GM18907 (cell line): ENCODE results near the gene PLCB1.

Source experiments
- ATAC-seq: cut with Tn5 transposase; IDR thresholded peaks from one replicate; pipeline ENCODE4 v1.9.1; 2021; ENCODE audit warnings: mild to moderate bottlenecking, moderate library complexity; ENCODE audit not compliant: unreplicated experiment

The PLCB1 gene

DNA sequence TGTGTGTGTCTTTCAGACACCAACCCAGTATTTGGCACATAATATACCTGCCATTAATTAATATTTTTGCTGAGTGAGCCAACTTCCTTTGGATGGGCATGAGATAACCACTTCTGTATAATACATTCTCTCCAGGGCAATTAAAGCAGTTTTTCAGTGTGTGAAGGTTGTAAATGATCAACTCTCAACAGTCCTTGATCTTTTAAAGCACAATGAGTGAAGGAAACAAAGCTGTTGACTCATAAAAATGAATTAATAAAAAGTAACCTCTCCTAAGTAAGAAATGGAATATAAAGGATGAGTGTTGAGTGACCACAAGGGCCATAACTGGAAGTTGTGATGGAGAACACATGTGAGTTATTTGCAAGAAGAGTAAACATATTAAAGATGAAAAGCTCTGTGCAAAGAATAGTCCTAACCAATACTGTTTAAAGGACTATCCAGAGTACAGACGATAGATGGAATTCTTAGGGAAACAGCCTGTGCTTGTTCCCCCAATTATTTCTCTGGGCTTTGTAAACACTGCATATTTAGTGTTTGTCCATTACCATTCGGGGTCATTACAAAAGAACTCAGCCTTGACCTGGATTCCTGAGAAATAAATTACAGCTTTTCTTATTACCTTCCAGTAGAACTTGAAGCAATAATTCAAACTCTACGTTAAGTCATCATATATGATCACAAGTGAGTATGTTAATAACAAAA, 446.2 kb downstream of the PLCB1 start:
- ATAC-seq, result no peak

DNA sequence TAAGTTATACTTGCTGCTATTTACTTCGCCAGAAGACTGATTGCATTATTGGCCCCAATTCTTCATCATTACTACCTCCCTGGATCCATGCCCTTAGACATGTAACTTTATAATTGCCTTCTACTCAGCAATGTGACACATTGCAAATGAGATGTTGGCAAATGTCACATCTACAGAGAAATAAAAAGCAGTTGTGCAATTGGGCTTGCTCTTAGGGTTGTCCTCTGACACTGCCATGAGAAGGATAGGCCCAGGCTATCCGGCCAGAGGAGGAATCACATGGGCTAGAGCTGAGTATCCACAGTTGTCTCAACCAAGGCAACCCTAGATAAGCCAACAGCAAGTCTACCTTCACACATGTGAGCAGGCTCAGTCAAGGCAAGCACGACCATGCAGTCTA, 447.0 kb downstream of the PLCB1 start:
- no peak for ATAC-seq

DNA sequence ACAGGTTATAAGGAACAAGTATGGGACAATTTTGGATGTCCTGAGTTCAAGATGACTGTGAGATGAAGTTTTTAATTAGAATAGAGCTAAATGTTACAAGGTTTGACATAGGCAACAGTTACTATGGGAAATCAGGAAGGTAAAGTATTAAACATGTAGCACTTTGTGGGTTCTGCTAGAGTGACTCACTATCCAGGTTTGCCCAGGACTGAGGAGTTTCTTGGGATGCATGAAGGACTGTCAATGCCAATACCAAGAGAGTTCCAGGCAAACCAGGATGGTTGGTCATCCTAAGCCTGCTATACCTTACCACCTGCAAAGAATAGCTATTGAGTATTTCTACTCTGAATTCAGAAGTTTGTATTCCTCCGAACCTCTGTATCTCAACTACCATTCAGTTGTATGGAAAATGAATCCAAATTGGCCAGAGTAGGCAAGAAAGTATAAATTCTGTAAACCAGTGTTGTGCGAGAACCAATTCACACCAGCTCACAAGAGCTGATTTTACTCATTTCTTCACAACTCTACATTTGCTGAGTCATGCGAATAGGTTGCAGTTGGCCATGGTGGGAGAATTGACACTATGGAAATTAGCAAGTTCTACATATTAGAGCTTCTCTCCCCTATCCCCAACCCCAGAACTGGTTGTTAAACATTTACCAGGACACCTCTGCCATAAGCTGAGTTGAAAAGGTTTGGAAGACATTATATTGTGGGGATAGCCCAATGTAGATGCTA, 449.5 kb downstream of the PLCB1 start:
- ATAC-seq, result no peak

DNA sequence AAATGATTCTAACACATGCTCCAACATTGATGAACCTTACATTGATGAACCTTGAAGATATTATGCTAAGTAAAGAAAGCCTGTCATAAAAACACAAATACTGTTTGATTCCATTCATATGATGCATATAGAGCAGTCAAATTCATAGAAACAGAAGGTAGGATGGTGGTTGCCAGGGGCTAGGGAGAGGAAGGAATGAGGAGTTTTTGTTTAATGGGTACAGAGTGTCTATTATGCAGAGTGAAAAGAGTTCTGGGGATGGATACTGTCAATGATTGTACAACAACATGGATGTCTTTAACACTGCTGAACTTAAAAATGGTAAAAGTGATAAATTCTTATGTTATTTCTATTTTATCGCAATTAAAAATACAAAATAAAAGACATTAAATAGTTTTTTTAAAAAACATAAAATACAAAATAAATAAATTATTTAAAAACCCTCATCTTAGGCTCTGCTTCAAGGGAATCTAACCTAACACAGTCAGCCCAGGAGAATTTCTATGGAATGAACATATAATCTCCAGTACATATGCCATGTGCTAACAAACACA, 451.0 kb downstream of the PLCB1 start:
- no peak for ATAC-seq

DNA sequence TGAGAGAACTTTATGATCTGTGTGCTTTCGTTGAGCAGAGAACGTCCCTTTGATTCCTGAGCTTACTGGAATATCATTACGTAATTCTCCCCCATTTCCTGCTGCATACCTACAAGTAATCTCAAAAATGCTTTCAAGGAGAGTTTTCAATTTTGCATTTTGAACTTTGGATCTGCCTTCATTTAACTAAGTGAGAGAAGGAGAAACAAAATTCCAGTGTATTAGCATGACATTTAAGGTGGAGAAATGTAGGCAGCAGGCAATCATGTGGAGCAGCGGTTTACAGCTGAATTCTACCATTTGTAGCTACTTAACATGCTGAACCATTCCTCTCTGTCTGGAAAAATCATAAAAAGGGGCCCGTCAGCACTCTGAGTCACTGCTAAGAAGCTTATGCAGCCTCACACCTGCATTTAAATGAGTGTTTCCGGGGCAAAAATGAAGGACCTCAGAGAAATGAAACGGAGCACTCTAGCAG, 451.5 kb downstream of the PLCB1 start:
- ATAC-seq, result no peak

DNA sequence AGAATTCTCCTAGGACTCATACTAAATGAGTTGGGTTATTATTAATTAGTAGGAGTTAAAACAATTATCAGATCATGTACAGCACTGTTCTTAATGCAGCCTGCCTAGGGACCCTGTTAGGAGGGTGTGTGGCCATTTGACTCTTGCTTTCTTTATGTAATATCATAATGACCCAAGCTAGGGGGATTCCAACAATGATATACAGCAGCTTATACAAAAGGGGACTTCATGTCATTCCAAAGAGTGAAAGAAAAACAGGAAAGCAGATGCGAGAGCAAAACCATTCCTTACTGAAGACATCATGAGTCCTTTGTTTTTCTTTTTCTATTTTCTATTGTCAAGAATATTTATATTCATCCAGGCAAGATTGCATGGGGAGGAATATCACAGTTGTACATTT, 455.2 kb downstream of the PLCB1 start:
- ATAC-seq, result no peak

DNA sequence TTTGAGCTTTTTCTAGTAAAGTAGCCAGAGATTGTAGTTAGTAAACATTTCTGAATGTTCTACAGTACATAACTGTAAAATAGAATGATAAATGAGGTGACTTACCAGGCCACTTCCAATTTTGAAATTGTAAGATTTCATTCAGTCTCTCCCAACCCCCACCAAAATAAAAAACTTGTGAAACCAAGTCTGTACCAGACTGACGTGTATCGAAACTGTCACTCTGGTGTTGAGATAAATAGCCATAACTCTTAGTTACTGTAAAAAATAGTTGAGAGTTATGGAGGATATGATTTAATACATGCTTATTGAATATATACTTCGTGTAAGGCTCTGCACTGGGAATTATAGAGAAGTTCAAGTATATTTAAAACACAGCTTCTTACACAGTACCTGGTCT, 455.7 kb downstream of the PLCB1 start:
- no peak for ATAC-seq

DNA sequence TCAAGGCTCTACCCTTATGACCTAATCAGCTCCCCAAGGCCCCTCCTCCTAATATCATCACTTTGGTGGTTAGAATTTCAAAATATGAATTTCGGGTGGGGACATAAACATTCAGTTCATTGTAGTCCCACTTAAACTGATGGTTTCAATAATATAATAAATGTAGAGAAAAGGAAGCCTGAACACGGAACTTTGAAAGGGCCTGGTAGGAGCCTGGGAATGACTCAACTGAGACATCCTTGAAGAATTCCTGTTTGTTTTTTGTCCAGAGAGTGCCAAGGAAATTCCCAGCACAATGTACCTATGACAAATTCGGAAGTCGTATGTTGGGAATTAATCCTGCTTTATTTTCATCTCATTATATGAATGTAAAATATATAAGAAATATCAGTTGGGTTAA, 457.9 kb downstream of the PLCB1 start:
- no peak for ATAC-seq

DNA sequence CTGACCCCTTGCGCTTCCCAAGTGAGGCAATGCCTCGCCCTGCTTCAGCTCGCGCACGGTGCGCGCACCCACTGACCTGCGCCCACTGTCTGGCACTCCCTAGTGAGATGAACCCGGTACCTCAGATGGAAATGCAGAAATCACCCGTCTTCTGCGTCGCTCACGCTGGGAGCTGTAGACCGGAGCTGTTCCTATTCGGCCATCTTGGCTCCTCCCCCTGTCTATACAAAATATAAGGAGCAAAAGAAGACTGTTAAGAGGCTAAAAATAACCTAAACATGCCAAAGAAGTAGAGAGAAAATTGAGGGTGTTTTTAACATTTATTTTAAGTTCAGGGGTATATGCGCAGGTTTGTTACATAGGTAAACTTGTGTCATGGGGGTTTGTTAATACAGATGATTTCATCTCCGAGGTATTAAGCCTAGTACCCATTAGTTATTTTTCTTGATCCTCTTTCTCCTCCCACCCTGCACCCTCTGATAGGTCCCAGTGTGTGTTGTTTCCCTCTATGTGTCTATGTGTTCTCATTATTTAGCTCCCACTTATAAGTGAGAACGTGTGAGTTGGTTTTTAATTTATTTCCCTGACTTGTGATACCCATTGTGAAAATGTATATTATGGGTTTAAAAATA, 469.0 kb downstream of the PLCB1 start:
- peak; percentile 19 for ATAC-seq

DNA sequence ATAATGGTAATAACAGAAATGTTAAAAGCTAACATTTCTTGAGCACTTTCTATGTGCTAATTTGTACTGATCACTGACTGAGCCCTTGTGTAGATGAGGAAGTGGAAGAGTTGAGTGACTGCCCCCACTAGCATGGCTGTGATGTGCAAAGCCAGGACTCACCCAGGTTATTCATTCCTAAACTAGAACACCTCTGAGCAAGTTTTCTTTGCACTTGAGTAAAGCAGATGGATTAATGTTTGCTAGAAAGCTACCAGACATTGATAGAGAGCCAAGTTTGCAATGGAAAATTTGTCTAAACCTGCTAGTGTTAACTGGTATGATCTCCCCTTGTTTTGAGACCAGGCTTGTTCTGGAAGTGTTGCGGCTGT, 469.5 kb downstream of the PLCB1 start:
- peak; percentile 98 for ATAC-seq

DNA sequence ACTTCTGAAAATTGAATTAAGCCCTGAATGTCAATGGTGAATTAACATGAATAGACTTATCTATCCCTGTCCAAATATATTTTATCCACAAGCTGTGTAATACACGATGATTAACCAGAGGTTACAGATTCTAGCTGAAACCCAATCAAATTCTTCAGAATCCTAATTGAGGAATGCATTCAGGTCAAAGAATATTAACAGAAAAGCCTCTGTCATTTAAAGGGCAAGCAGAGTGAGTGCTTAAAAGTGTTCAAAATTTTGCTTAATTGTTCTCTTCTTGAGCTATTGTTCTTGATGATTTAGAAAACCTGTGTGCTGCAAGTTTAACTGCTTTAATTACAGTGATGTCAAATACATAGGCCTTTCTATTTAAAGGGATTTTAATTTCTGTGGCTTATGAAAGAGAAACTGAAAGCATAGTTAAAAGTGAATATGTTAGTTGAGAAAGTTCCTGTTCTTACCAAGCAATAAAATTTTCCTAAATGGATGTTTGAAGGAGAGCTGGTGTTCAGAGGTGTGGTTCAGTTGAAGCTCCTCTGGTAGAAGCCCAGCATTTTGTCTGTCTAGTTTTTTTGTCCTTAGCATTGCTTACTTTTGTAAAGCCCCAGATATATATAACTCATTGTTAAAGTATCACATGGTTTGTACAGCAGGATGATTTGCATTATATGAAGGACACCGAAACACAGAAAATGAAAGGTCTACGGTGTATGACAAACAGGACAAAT, 470.5 kb downstream of the PLCB1 start:
- peak; percentile 75 for ATAC-seq

DNA sequence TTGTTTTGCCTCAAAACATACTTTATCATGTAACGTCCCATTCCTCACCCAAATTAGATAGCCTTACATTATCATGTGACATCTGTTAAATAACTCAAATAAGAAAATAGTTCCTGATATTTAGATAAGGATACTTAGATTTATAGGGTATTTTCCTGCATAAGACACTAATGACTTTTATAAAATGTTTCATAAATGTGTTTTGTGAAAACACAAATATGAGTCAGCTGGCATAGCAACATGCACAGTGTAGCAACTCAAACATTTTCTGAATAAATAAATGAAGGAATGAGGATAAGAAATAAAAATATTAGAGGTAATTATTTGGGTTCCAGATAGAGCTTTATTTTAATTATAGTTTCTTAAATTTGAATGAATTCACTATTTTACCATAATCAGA, 476.4 kb downstream of the PLCB1 start:
- ATAC-seq, result no peak

DNA sequence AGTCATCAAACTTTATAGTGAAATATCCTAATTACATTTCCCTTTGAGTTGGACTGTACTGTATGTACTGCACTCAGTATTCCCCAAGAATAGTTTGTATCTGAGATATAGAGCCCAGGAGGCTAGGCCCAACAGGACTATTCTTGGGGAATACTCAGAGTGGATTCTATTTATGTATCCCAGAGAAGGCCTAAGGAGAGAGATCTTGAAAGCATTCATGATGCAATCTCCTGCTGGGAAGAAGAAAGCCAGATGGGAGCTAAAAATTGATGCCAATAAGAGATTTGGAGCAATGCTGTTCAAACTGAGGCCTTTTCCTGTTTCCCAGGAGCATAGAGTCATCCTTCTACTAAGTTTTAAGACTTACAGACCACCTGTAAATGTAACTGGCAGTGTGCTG, 484.7 kb downstream of the PLCB1 start:
- no peak for ATAC-seq

DNA sequence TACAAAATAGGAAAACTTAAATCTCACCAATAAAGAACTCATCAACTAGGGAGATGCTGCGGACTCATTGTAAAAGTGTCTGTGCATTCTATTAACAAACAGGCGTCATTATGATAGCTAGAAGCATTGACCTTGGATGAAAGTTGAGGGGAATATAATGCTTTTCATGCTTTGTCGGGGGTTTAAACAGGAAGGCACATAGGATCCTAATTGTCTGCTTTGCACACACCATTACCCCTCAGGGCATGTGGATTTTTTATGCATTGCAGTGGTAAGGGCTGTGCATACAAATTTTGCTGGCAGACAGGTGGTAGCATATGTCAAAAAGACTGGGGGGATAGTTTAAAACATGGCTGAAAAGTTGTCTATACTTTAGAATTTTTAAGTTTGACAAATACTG, 488.9 kb downstream of the PLCB1 start:
- ATAC-seq, result no peak

DNA sequence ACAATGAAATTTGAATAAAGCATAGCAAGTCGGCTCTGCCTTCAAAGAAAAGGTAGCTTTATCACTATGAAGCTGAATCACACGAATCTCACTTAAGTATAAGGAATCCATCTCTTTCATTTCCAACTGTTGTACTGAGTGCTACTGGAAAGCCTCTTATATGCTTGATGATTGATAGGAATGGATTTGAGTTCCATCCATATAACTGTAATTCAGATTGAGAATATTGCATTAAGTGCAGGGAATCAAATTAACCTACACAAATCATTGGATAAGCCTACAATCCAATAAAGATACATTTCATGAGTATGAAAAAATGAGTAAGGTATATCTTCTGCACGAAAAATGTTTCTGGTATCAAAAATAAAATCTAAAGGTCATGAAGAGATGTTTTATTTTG, 492.0 kb downstream of the PLCB1 start:
- no peak for ATAC-seq

DNA sequence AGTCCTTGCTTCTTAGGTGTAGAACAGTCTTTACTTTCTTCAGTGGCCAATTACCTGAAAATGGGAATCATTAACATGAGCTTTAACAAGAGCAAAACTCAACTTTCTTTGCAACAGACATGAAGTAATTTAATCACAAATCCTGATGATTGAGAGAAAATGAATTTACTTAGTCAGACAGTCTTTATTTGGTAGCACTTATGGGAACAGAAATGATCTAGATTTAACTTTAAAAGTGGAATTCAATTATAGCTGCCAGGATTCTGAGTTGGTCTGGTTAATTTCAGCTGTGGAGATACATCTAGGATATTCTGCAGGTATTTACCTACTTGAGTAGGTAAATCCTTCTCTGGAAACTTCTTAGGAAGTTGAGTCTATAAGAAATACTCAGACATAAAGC, 492.6 kb downstream of the PLCB1 start:
- ATAC-seq, result no peak

DNA sequence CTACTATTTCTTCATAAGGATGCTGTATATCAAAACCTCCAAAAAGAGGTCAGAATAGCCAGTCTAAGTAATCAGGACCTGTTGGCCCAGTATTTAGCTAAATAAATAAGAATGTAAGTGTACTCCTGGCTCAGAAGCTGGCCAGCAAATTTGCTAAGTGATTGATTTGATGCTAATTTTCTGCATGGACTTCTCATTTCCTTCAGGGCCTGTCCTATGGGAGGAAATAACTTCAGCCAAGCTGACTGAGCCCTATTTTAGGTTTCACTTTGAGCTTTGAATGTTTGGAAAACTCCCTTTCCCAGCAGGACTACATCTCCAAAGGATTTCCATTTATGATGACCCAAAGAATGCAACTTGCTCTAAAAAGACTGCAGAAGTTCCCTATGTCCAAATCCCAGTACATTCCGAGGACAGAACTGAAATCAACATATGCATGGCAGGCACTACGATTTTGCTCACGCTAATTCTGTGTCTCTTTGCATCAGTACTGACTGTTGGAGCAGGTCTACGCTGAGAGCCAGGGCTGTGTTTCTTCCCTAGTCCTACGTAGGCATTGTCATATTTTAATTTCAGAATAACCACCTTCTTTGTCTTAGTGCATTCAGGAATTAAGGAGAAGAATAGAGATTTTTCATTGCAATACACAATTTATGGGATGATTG, 495.4 kb downstream of the PLCB1 start:
- no peak for ATAC-seq

DNA sequence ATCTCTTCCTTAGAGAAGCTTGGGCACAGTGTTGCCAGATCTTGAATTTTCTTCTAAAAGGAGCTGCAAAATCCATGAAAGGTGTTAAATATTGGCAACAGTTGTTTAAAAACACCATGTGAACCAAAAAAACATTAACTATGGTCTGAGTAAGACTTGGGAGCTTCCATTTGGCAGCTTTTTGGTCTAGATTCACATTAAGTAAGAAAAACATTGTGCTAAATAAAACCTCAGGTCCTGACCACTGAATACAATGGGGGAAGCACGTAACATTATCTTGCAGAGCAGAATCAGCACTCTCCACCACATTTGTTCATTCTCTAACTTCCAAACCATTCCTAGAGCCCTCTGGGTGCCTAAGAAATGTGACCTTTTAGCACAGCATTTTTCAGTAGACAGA, 499.2 kb downstream of the PLCB1 start:
- ATAC-seq, result no peak

DNA sequence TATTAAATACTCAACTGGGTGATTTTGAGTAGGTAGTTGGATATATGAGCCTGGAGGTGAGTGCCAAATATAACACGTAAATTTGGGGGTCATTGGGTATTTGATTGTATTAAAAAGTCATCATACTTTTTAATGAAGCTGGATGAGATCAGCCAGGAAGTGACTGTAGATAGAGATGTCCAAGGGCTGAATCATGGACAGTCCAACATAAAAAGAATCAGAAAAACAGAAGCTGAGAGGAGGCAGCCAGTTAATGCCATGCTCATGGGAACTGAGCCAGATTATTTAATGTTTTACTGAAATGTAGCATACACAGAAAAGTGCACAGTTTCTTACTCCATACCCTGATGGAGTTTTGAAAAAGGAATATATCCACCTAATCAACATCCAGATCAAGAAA, 501.3 kb downstream of the PLCB1 start:
- no peak for ATAC-seq

DNA sequence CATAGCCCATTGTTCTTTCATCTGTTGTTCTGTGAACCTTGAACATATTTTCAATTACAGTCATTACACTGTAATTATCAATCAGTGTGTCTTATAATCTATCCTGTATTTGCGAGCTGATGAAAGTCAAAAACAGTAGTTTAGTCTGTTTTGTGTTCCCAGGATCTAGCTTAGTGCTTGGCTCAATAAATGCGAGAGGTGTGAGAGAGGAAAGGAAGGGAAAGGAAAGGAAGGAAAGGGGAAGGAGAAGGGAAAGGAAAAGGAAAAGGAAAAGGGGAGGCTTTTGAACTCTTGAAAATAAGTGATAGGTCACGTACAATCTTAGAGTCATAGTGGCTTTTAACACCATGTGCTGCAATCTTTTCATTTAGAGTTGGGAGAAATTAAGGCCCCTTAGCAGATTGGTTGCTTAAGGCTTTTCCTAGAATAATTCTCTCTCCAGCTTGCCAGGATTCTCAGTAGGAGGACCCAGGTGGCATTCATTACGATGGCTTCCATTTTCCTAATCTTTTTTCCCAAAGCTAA, 503.0 kb downstream of the PLCB1 start:
- no peak for ATAC-seq
